B cell (primary cell): ENCODE measurements around the gene ARHGDIG. TPM values are rescaled to one million over a fixed set of nuclear protein-coding genes. Genes with fewer than 3 reads are reported as not detected.

Experiments used
- ATAC-seq: fragments of 200-7000 bp; cut with Tn5 transposase; one replicate; pipeline ENCODE4 v1.10.0; 2021; ENCODE audit warnings: low read depth, mild to moderate bottlenecking, moderate number of reproducible peaks, moderate library complexity
- CTCF ChIA-PET: fragments of 350-600 bp; sonication (Branson Sonifier 250); formaldehyde crosslinking; loops from one replicate; lab custom pipeline; 2021; ENCODE audit warnings: antibody characterized with exemption, inconsistent platforms; lab: Charles Lee
- POLR2A ChIA-PET: fragments of 350-600 bp; sonication (Branson Sonifier 250); formaldehyde crosslinking; loops from one replicate; lab custom pipeline; 2021; ENCODE audit warnings: antibody characterized with exemption; lab: Charles Lee
- DNase-seq: peaks from one replicate; pipeline ENCODE4 v3.0.0; 2013
- H2AFZ ChIP-seq: 2 replicates; pipeline ENCODE4 v1.6.1; 2012; ENCODE audit warnings: mild to moderate bottlenecking, low read depth, low read length; ENCODE audit not compliant: insufficient read depth, poor library complexity, severe bottlenecking
- H3K27ac ChIP-seq, 2 donors: 1 replicate in 1 of 2; 2 replicates in 1 of 2; pipeline ENCODE4 v1.5.1; 2012 to 2013; ENCODE audit warnings: low read length in 2 of 2, mild to moderate bottlenecking in 2 of 2, moderate library complexity in 1 of 2
- H3K27me3 ChIP-seq, 4 experiments: fragments of 200-600 bp in 1 of 4; sonication (generic) in 1 of 4; replicated peaks in 1 of 4; 1 replicate in 2 of 4; 2 replicates in 2 of 4; pipeline versions ENCODE4 v1.6.1 to v1.7.0; 2013 to 2016; ENCODE audit warnings: low read length in 3 of 4, mild to moderate bottlenecking in 2 of 4, mixed read lengths in 1 of 4, moderate library complexity in 1 of 4; ENCODE audit not compliant: insufficient read depth in 4 of 4, control insufficient read depth in 3 of 4; ENCODE audit errors: control extremely low read depth in 1 of 4
- H3K36me3 ChIP-seq, 2 experiments: replicated peaks in 1 of 2; 1 replicate in 1 of 2; 2 replicates in 1 of 2; pipeline versions ENCODE4 v1.6.1 to v1.7.1; 2013; ENCODE audit warnings: low read length in 1 of 2; ENCODE audit not compliant: insufficient read depth in 2 of 2, control insufficient read depth in 1 of 2; ENCODE audit errors: control extremely low read depth in 1 of 2, extremely low read depth in 1 of 2
- H3K4me1 ChIP-seq, 2 donors: fragments of 200-600 bp in 1 of 2; sonication (generic) in 1 of 2; 1 replicate in 1 of 2; 2 replicates in 1 of 2; pipeline versions ENCODE4 v1.5.1 to v1.6.1; 2013 to 2017; ENCODE audit warnings: low read length in 2 of 2; ENCODE audit not compliant: control insufficient read depth in 2 of 2, insufficient read depth in 2 of 2
- H3K4me2 ChIP-seq: replicated peaks from 2 replicates; pipeline ENCODE3; 2012; ENCODE audit warnings: mild to moderate bottlenecking, low read depth, low read length; ENCODE audit not compliant: poor library complexity, severe bottlenecking
- H3K4me3 ChIP-seq, 5 experiments: fragments of 200-600 bp in 1 of 5; sonication (generic) in 1 of 5; 1 replicate in 3 of 5; 2 replicates in 2 of 5; pipeline versions ENCODE4 v1.5.1 to v1.7.0; 2011 to 2016; ENCODE audit warnings: low read length in 4 of 5, mild to moderate bottlenecking in 4 of 5, low read depth in 2 of 5, control low read depth in 1 of 5, moderate library complexity in 1 of 5; ENCODE audit not compliant: insufficient read depth in 1 of 5; ENCODE audit errors: control extremely low read depth in 1 of 5, extremely low read depth in 1 of 5
- H3K79me2 ChIP-seq: fragments of 200-600 bp; sonication (generic); one replicate; pipeline ENCODE4 v1.6.0; 2016; ENCODE audit warnings: low read length; ENCODE audit not compliant: control insufficient read depth, insufficient read depth
- H3K9ac ChIP-seq: fragments of 200-600 bp; sonication (generic); 2 replicates; pipeline ENCODE4 v1.6.1; 2017; ENCODE audit warnings: mild to moderate bottlenecking, low read length, moderate library complexity
- H3K9me3 ChIP-seq, 3 donors: one replicate each; pipeline versions ENCODE4 v1.6.1 to v1.7.1; 2013; ENCODE audit warnings: low read length in 2 of 3; ENCODE audit not compliant: control insufficient read depth in 2 of 3, insufficient read depth in 1 of 3; ENCODE audit errors: control extremely low read depth in 1 of 3
- H4K20me1 ChIP-seq: 2 replicates; pipeline ENCODE4 v1.6.0; 2012; ENCODE audit warnings: mild to moderate bottlenecking, low read length; ENCODE audit not compliant: insufficient read depth, control insufficient read depth, poor library complexity, severe bottlenecking
- H3K27ac Mint-ChIP-seq: one replicate; pipeline ENCODE4 v1.8.0; 2021; ENCODE audit warnings: mixed read lengths
- H3K27me3 Mint-ChIP-seq: one replicate; pipeline ENCODE4 v1.8.0; 2021; ENCODE audit warnings: mixed read lengths
- H3K4me1 Mint-ChIP-seq: one replicate; pipeline ENCODE4 v1.8.0; 2021; ENCODE audit warnings: mixed read lengths
- H3K4me3 Mint-ChIP-seq: one replicate; pipeline ENCODE4 v1.8.0; 2021; ENCODE audit warnings: mixed read lengths
- H3K9me3 Mint-ChIP-seq: one replicate; pipeline ENCODE4 v1.8.0; 2022; ENCODE audit warnings: mixed read lengths; ENCODE audit not compliant: insufficient read depth
- CTCF ChIP-seq: fragments of 200-600 bp; IDR thresholded peaks from one replicate; pipeline ENCODE4 v1.8.0; 2022; ENCODE audit warnings: antibody characterized with exemption, mild to moderate bottlenecking
- EZH2 ChIP-seq: IDR thresholded peaks from 2 replicates; pipeline ENCODE4 v1.6.1; 2012; ENCODE audit warnings: borderline replicate concordance, low read depth, mild to moderate bottlenecking, moderate library complexity, low read length; ENCODE audit not compliant: insufficient read depth, poor library complexity, severe bottlenecking
- WGBS: methylation state at CpG from one replicate; pipeline ENCODE4 v1.1.5; 2013; ENCODE audit warnings: missing lambda C conversion rate; ENCODE audit not compliant: insufficient coverage; 5-methylcytosine and 5-hydroxymethylcytosine counted together
- intact Hi-C: fragments of 100-400 bp; cut with micrococcal nuclease; formaldehyde crosslinking; loops from one replicate; pipeline ENCODE4 v1.10.0; 2022
- polyA plus RNA-seq: library from polyadenylated mRNA; depleted of rRNA; stranded (reverse); fragments of >200 nt; gene quantifications from 2 replicates; pipeline ENCODE4 v1.2.3, GENCODE V29; 2012
- total RNA-seq, 2 donors: library from RNA; stranded (reverse); fragments of 120-200 nt in 1 of 2; gene quantifications; 1 replicate in 1 of 2; 2 replicates in 1 of 2; pipeline versions ENCODE4 v1.2.3 to v1.2.4, GENCODE V29; 2013 to 2022

Gene ARHGDIG
- total and polyA plus RNA-seq, 2 donors (not counting 1 experiment from before 2014, with no cell fraction given), result 0.64 TPM; not detected in 1

DNA sequence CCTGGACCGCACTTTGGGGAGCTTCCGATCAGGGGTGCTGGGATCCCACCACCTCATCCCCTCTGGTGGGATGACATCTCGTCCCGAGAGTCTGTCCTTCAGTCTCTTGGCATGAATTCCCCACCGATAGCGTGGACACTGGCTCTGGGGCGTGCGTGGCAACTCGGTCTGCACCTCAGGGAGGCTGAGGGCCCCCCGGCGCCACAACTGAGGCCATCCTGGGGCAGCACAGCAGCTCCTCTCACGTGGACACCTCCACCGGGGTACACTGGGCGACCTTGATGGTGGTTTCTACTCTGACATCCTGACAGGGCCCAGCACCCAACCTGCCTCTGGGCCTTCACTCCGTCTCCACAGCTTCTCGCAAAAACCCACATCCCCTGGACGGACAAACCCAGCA is 11.1 kb downstream of the ARHGDIG start:
- Histone ChIP-seq H3K36me3 (peaks cover 0 to 50% of the 10 kb centered on the region in 2 experiments), H4K20me1 (peaks cover 8% of the 10 kb centered on the region), H3K4me2 (no peak overlapping the region), H3K27me3 (no peaks in the 10 kb centered on the region), H3K9me3 (peaks cover 0 to 2% (median 0%) of the 10 kb centered on the region in 3 donors), H3K4me1 (no peaks in the 10 kb centered on the region), H3K4me3 (no peak overlapping the region), H2AFZ (no peak overlapping the region), H3K9ac (no peak overlapping the region), H3K79me2 (no peaks in the 10 kb centered on the region), H3K27ac (no peak overlapping the region)
- CTCF ChIA-PET, result no interaction called here
- no peak overlapping the region for H3K4me3 Mint-ChIP-seq
- intact Hi-C loops, result no loop called here
- H3K27ac Mint-ChIP-seq, result no peak overlapping the region
- no peaks in the 10 kb centered on the region for H3K4me1 Mint-ChIP-seq
- H3K9me3 Mint-ChIP-seq, result no peaks in the 10 kb centered on the region
- ATAC-seq (no peak), DNase-seq (no peak)
- 96% methylated on average over 17 of the region's 17 CpGs for WGBS
- TF ChIP-seq CTCF, result no peak
- TF ChIP-seq EZH2, result no peak
- POLR2A ChIA-PET, result no interaction called here
- H3K27me3 Mint-ChIP-seq, result no peaks in the 10 kb centered on the region

GRCh38 chr16:293043-293775 is 12.8 kb downstream of the ARHGDIG start:
- Mint-ChIP-seq H3K4me1 (no peaks in the 10 kb centered on the region), H3K27ac (no peak overlapping the region)

More at GRCh38 chr16:293043-293775, 12.8 kb downstream of the ARHGDIG start:
- H3K4me2 ChIP-seq, result no peak overlapping the region
- no peak overlapping the region for H2AFZ ChIP-seq
- intact Hi-C loops, result no loop called here
- H3K79me2 ChIP-seq, result no peaks in the 10 kb centered on the region
- no peak overlapping the region for H3K27ac ChIP-seq
- no peak overlapping the region for H3K4me3 ChIP-seq
- no peaks in the 10 kb centered on the region for H3K9me3 Mint-ChIP-seq
- ATAC-seq, result no peak
- H3K27me3 Mint-ChIP-seq, result no peaks in the 10 kb centered on the region
- no peak overlapping the region for H3K4me3 Mint-ChIP-seq
- no peak for TF ChIP-seq CTCF
- no peak for TF ChIP-seq EZH2
- no peaks in the 10 kb centered on the region for H3K27me3 ChIP-seq
- H4K20me1 ChIP-seq, result peaks cover 8% of the 10 kb centered on the region
- ChIA-PET POLR2A (no interaction called here), CTCF (no interaction called here)
- H3K9me3 ChIP-seq, result no peaks in the 10 kb centered on the region
- DNase-seq, result no peak
- H3K36me3 ChIP-seq, result peaks cover 0 to 54% of the 10 kb centered on the region in 2 experiments
- H3K4me1 ChIP-seq, result no peaks in the 10 kb centered on the region
- WGBS, result 95% methylated on average over 23 of the region's 32 CpGs
- no peak overlapping the region for H3K9ac ChIP-seq
